OCI-LY1 (cell line): ENCODE data around the gene CRYBG1.

Experiments used
- H2AFZ ChIP-seq: fragments of 200-600 bp; sonication (generic), shearing (Covaris generic); 2 replicates; pipeline ENCODE4 v1.6.0; 2014; ENCODE audit warnings: antibody characterized with exemption, mild to moderate bottlenecking, low read length
- H3F3A ChIP-seq: fragments of 200-600 bp; sonication (generic), shearing (Covaris generic); 2 replicates; pipeline ENCODE4 v1.6.0; 2014; ENCODE audit warnings: mild to moderate bottlenecking, antibody characterized with exemption, low read length, moderate library complexity; ENCODE audit not compliant: insufficient read depth
- H3K27ac ChIP-seq: fragments of 200-600 bp; sonication (generic); 2 replicates; pipeline ENCODE4 v1.5.1; 2014; ENCODE audit warnings: low read length, mixed run types, mild to moderate bottlenecking, low read depth; ENCODE audit not compliant: poor library complexity, severe bottlenecking
- H3K27me3 ChIP-seq: fragments of 200-600 bp; sonication (generic); 2 replicates; pipeline ENCODE4 v1.6.0; 2014; ENCODE audit warnings: antibody characterized with exemption, mild to moderate bottlenecking, low read length, moderate library complexity; ENCODE audit not compliant: insufficient read depth
- H3K36me3 ChIP-seq: fragments of 200-600 bp; sonication (generic); 2 replicates; pipeline ENCODE4 v1.6.1; 2014; ENCODE audit warnings: mild to moderate bottlenecking, antibody characterized with exemption, low read length, moderate library complexity, mixed read lengths; ENCODE audit not compliant: insufficient read depth
- H3K4me1 ChIP-seq: fragments of 200-600 bp; sonication (generic); 2 replicates; pipeline ENCODE4 v1.5.1; 2014; ENCODE audit warnings: mild to moderate bottlenecking, low read length, moderate library complexity; ENCODE audit not compliant: insufficient read depth, severe bottlenecking
- H3K4me2 ChIP-seq: fragments of 200-600 bp; sonication (generic), shearing (Covaris generic); 2 replicates; pipeline ENCODE4 v1.6.1; 2014; ENCODE audit warnings: low read length
- H3K4me3 ChIP-seq: fragments of 200-600 bp; sonication (generic); 2 replicates; pipeline ENCODE4 v1.5.1; 2014; ENCODE audit warnings: low read length, low read depth, mild to moderate bottlenecking, mixed read lengths; ENCODE audit not compliant: poor library complexity, severe bottlenecking
- H3K79me2 ChIP-seq: fragments of 200-600 bp; shearing (Covaris generic); 2 replicates; pipeline ENCODE4 v1.6.1; 2016; ENCODE audit warnings: mixed run types, low read length, mixed read lengths; ENCODE audit not compliant: insufficient read depth
- H3K9ac ChIP-seq: fragments of 200-600 bp; sonication (generic), shearing (Covaris generic); 2 replicates; pipeline ENCODE4 v1.6.1; 2014; ENCODE audit warnings: mild to moderate bottlenecking, low read length, mixed read lengths
- H3K9me2 ChIP-seq: fragments of 200-600 bp; sonication (generic), shearing (Covaris generic); 2 replicates; pipeline ENCODE4 v1.6.1; 2014; ENCODE audit warnings: low read depth, mild to moderate bottlenecking, low read length, mixed read lengths
- H3K9me3 ChIP-seq: fragments of 200-600 bp; shearing (Covaris generic); 2 replicates; pipeline ENCODE4 v1.6.1; 2014; ENCODE audit warnings: low read length, mixed read lengths
- H4K20me1 ChIP-seq: fragments of 200-600 bp; sonication (generic), shearing (Covaris generic); 2 replicates; pipeline ENCODE4 v1.6.0; 2016; ENCODE audit warnings: mild to moderate bottlenecking, low read length; ENCODE audit not compliant: insufficient read depth
- EZH2 ChIP-seq: fragments of 200-600 bp; sonication (generic), shearing (Covaris generic); IDR thresholded peaks from 2 replicates; pipeline ENCODE4 v1.8.0; 2017; ENCODE audit warnings: borderline replicate concordance, mixed run types, mild to moderate bottlenecking, antibody characterized with exemption, low read length, moderate library complexity, mixed read lengths
- TF ChIP-seq, protein P1 (sequence below): fragments of 200-600 bp; sonication (generic), shearing (Covaris generic); IDR thresholded peaks from 2 replicates; pipeline ENCODE4 v1.5.1; 2017; ENCODE audit warnings: mild to moderate bottlenecking, antibody characterized with exemption, low read length, moderate library complexity, mixed read lengths

CRYBG1 gene

DNA sequence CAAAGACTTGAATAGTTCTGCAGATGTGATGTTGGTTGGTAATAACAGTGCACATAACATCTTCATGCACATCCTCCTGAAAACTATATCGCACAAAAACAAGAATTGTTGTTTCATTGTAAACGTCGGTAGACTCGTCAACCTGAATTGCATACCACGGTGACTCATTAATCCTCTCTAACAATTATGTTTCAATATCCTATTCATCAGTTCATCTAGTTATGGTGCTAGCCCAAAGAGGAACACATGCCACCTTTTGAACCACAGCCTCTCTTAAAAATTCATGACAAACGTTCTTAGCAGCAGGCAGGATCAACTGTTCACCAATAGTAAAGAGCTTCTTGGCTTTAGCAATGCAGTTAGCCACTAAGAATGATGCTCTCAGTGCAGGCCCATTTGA, 25.0 kb downstream of the CRYBG1 start:
- no peaks in the 10 kb centered on the region for H3K36me3 ChIP-seq
- H4K20me1 ChIP-seq = no peaks in the 10 kb centered on the region
- H3K9me3 ChIP-seq = no peaks in the 10 kb centered on the region
- H3K27me3 ChIP-seq = no peaks in the 10 kb centered on the region; the same call in 1 of the 2 replicates
- no peak overlapping the region for H3K27ac ChIP-seq
- no peaks in the 10 kb centered on the region for H3K79me2 ChIP-seq
- no peak overlapping the region for H3K4me2 ChIP-seq
- H3K4me1 ChIP-seq = no peaks in the 10 kb centered on the region
- no peak overlapping the region for H3K4me3 ChIP-seq
- TF ChIP-seq, protein P1, sequence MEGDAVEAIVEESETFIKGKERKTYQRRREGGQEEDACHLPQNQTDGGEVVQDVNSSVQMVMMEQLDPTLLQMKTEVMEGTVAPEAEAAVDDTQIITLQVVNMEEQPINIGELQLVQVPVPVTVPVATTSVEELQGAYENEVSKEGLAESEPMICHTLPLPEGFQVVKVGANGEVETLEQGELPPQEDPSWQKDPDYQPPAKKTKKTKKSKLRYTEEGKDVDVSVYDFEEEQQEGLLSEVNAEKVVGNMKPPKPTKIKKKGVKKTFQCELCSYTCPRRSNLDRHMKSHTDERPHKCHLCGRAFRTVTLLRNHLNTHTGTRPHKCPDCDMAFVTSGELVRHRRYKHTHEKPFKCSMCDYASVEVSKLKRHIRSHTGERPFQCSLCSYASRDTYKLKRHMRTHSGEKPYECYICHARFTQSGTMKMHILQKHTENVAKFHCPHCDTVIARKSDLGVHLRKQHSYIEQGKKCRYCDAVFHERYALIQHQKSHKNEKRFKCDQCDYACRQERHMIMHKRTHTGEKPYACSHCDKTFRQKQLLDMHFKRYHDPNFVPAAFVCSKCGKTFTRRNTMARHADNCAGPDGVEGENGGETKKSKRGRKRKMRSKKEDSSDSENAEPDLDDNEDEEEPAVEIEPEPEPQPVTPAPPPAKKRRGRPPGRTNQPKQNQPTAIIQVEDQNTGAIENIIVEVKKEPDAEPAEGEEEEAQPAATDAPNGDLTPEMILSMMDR = no peak
- TF ChIP-seq EZH2 = no peak
- no peak overlapping the region for H3K9ac ChIP-seq
- H3K9me2 ChIP-seq = no peaks in the 10 kb centered on the region
- H3F3A ChIP-seq = no peaks in the 10 kb centered on the region
- H2AFZ ChIP-seq = no peak overlapping the region

- no peak overlapping the region for H2AFZ ChIP-seq
- H4K20me1 ChIP-seq = no peaks in the 10 kb centered on the region
- H3K27me3 ChIP-seq = no peaks in the 10 kb centered on the region; the same call in 1 of the 2 replicates
- no peaks in the 10 kb centered on the region for H3K79me2 ChIP-seq
- no peak overlapping the region for H3K4me2 ChIP-seq
- TF ChIP-seq, protein P1 = no peak
- TF ChIP-seq EZH2 = no peak
- no peak overlapping the region for H3K4me3 ChIP-seq
- H3K9me3 ChIP-seq = no peaks in the 10 kb centered on the region
- no peak overlapping the region for H3K27ac ChIP-seq
- H3F3A ChIP-seq = no peaks in the 10 kb centered on the region
- no peak overlapping the region for H3K9ac ChIP-seq
- H3K36me3 ChIP-seq = no peaks in the 10 kb centered on the region
- no peaks in the 10 kb centered on the region for H3K4me1 ChIP-seq
- H3K9me2 ChIP-seq = no peaks in the 10 kb centered on the region
These were observed 27.4 kb downstream of the CRYBG1 start for GRCh38 chr6:106387875-106388274.

GRCh38 chr6:106390088-106390487, 29.6 kb downstream of the CRYBG1 start:
- no peaks in the 10 kb centered on the region for H3K4me1 ChIP-seq
- no peak overlapping the region for H2AFZ ChIP-seq
- no peak overlapping the region for H3K4me3 ChIP-seq
- no peak overlapping the region for H3K27ac ChIP-seq
- H3K9ac ChIP-seq = no peak overlapping the region
- no peaks in the 10 kb centered on the region for H4K20me1 ChIP-seq
- no peaks in the 10 kb centered on the region for H3K9me2 ChIP-seq
- H3F3A ChIP-seq = no peaks in the 10 kb centered on the region
- H3K36me3 ChIP-seq = no peaks in the 10 kb centered on the region
- TF ChIP-seq EZH2 = no peak
- TF ChIP-seq, protein P1 = no peak
- H3K9me3 ChIP-seq = no peaks in the 10 kb centered on the region
- no peaks in the 10 kb centered on the region; the same call in 1 of the 2 replicates for H3K27me3 ChIP-seq
- H3K79me2 ChIP-seq = no peaks in the 10 kb centered on the region
- H3K4me2 ChIP-seq = no peak overlapping the region
